Activated CD8-positive, alpha-beta memory T cell treated with anti-CD3 and anti-CD28 coated beads, Interleukin-2, amount 50 U/mL, for 24 hours (primary cell): ENCODE data around the gene SCUBE1.
"Not testable (repeated sequence)": the region's sequence is repeated elsewhere in the genome, so short reads cannot be mapped to it uniquely, and the experiment has no call there.

ENCODE experiments used
- DNase-seq: peaks from one replicate; pipeline ENCODE4 v3.0.0-alpha.2; 2020; ENCODE audit errors: extremely low read depth

SCUBE1 gene

GRCh38 chr22:43356881-43357280 lies 13.7 kb upstream of the SCUBE1 start:
- no peak for DNase-seq

- not testable (repeated sequence) for DNase-seq
Measured at GRCh38 chr22:43355688-43356087, 12.5 kb upstream of the SCUBE1 start.

GRCh38 chr22:43351966-43352345 lies 8.8 kb upstream of the SCUBE1 start:
- no peak for DNase-seq

GRCh38 chr22:43349636-43350035 lies 6.5 kb upstream of the SCUBE1 start:
- DNase-seq: no peak

GRCh38 chr22:43346521-43346929 lies 3.4 kb upstream of the SCUBE1 start:
- peak; percentile 6 for DNase-seq

- DNase-seq: no peak
Measured at GRCh38 chr22:43345761-43346301, 2.7 kb upstream of the SCUBE1 start.

- DNase-seq: no peak
Measured at GRCh38 chr22:43345356-43345755, 2.2 kb upstream of the SCUBE1 start.

- DNase-seq: no peak
Measured at GRCh38 chr22:43344520-43344787, 1.3 kb upstream of the SCUBE1 start.

GRCh38 chr22:43343670-43344519 lies 723 bp upstream of the SCUBE1 start:
- no peak for DNase-seq

- DNase-seq: no peak
Measured at GRCh38 chr22:43342347-43343261, 568 bp downstream of the SCUBE1 start.

GRCh38 chr22:43341565-43341964 lies 1.6 kb downstream of the SCUBE1 start:
- DNase-seq: no peak

GRCh38 chr22:43338766-43339345 lies 4.3 kb downstream of the SCUBE1 start:
- no peak for DNase-seq

GRCh38 chr22:43337946-43338345 lies 5.2 kb downstream of the SCUBE1 start:
- no peak for DNase-seq

- DNase-seq: no peak
Measured at GRCh38 chr22:43337385-43337784, 5.8 kb downstream of the SCUBE1 start.

- no peak for DNase-seq
Measured at GRCh38 chr22:43334378-43334777, 8.8 kb downstream of the SCUBE1 start.

GRCh38 chr22:43333978-43334377 lies 9.2 kb downstream of the SCUBE1 start:
- DNase-seq: no peak

- no peak for DNase-seq
Measured at GRCh38 chr22:43333156-43333555, 10.0 kb downstream of the SCUBE1 start.

- no peak for DNase-seq
Measured at GRCh38 chr22:43331698-43332097, 11.5 kb downstream of the SCUBE1 start.

GRCh38 chr22:43331069-43331451 lies 12.1 kb downstream of the SCUBE1 start:
- no peak for DNase-seq

- DNase-seq: no peak
Measured at GRCh38 chr22:43330178-43331068, 12.7 kb downstream of the SCUBE1 start.

GRCh38 chr22:43329061-43329460 lies 14.1 kb downstream of the SCUBE1 start:
- no peak for DNase-seq

GRCh38 chr22:43327157-43327438 lies 16.1 kb downstream of the SCUBE1 start:
- no peak for DNase-seq
